HG02610 (cell line): ENCODE data around the gene CD7.

Experiments
- ATAC-seq: cut with Tn5 transposase; IDR thresholded peaks from one replicate; pipeline ENCODE4 v1.9.1; 2021; ENCODE audit warnings: mild to moderate bottlenecking, moderate library complexity; ENCODE audit not compliant: unreplicated experiment

Gene CD7

GRCh38 chr17:82266142-82266541 is 51.3 kb downstream of the CD7 start:
- no peak for ATAC-seq
